GM19025 (cell line): ENCODE data around the gene COPS8.

Experiments
- ATAC-seq: cut with Tn5 transposase; IDR thresholded peaks from one replicate; pipeline ENCODE4 v1.9.1; 2021; ENCODE audit warnings: mild to moderate bottlenecking, low read depth, moderate library complexity; ENCODE audit not compliant: unreplicated experiment

Gene COPS8

GRCh38 chr2:237064203-237065070, 21.3 kb upstream of the COPS8 start:
- ATAC-seq = no peak

- ATAC-seq = no peak
These were observed 20.7 kb upstream of the COPS8 start for GRCh38 chr2:237065071-237065377.

- ATAC-seq = no peak
These were observed 19.3 kb upstream of the COPS8 start for GRCh38 chr2:237066396-237066795.

GRCh38 chr2:237068005-237068576, 17.6 kb upstream of the COPS8 start:
- ATAC-seq = no peak

GRCh38 chr2:237072067-237072931, 13.4 kb upstream of the COPS8 start:
- no peak for ATAC-seq

GRCh38 chr2:237073552-237073951, 12.1 kb upstream of the COPS8 start:
- no peak for ATAC-seq

- no peak for ATAC-seq
These were observed 11.3 kb upstream of the COPS8 start for GRCh38 chr2:237074211-237074993.

GRCh38 chr2:237075749-237076599, 9.7 kb upstream of the COPS8 start:
- ATAC-seq = no peak

GRCh38 chr2:237081596-237081995, 4.1 kb upstream of the COPS8 start:
- no peak for ATAC-seq

- ATAC-seq = no peak
These were observed 2.7 kb upstream of the COPS8 start for GRCh38 chr2:237083026-237083425.

- no peak for ATAC-seq
These were observed 1.2 kb upstream of the COPS8 start for GRCh38 chr2:237084444-237084843.

GRCh38 chr2:237090906-237091305, 5.2 kb downstream of the COPS8 start:
- no peak for ATAC-seq

GRCh38 chr2:237091779-237092436, 6.2 kb downstream of the COPS8 start:
- no peak for ATAC-seq

- no peak for ATAC-seq
These were observed 6.8 kb downstream of the COPS8 start for GRCh38 chr2:237092506-237092905.

GRCh38 chr2:237092920-237093781, 7.5 kb downstream of the COPS8 start:
- ATAC-seq = no peak

GRCh38 chr2:237096201-237096600, 10.5 kb downstream of the COPS8 start:
- no peak for ATAC-seq

GRCh38 chr2:237096911-237097310, 11.2 kb downstream of the COPS8 start:
- ATAC-seq = no peak

- no peak for ATAC-seq
These were observed 11.7 kb downstream of the COPS8 start for GRCh38 chr2:237097326-237097910.
